ENCODE measurements around the gene KATNB1.
"Not testable (repeated sequence)": the region's sequence is repeated elsewhere in the genome, so short reads cannot be mapped to it uniquely, and the experiment has no call there.

The KATNB1 gene

GRCh38 chr16:57727610-57728009 lies 8.0 kb upstream of the KATNB1 start:
- DNase-seq, result no peak
- Mint-ChIP-seq H3K36me3 (ENCODE audit: low read depth) (no peaks in the 10 kb centered on the region), H3K4me3 (no peak overlapping the region), H3K27me3 (no peaks in the 10 kb centered on the region), H3K4me1 (peaks cover 3% of the 10 kb centered on the region), H3K9me3 (peaks cover 2% of the 10 kb centered on the region), H3K27ac (no peak overlapping the region)
- ATAC-seq, result no peak

- no peaks in the 10 kb centered on the region for H3K27me3 Mint-ChIP-seq
- H3K4me3 Mint-ChIP-seq, result no peak overlapping the region
- DNase-seq (no peak), ATAC-seq (no peak)
- H3K36me3 Mint-ChIP-seq (ENCODE audit: low read depth), result peaks cover 7% of the 10 kb centered on the region
- H3K27ac Mint-ChIP-seq, result no peak overlapping the region
- H3K4me1 Mint-ChIP-seq, result peaks cover 8% of the 10 kb centered on the region
- peaks cover 12% of the 10 kb centered on the region for H3K9me3 Mint-ChIP-seq
Measured at GRCh38 chr16:57728336-57729181, 7.0 kb upstream of the KATNB1 start.

DNA sequence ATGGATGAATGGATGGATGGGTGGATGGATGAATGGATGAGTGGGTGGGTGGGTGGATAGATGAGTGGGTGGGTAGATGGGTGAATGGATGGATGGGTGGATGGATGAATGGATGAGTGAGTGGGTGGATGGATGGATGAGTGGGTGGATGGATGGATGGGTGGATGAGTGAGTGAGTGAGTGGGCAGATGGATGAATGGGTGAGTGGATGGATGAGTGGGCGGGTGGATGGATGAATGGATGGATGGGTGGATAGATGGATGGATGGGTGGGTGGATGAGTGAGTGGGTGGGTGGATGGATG lies 6.4 kb upstream of the KATNB1 start:
- no peak for ATAC-seq
- H3K27ac Mint-ChIP-seq, result no peak overlapping the region
- DNase-seq, result no peak
- H3K9me3 Mint-ChIP-seq, result peaks cover 12% of the 10 kb centered on the region
- peaks cover 10% of the 10 kb centered on the region for H3K4me1 Mint-ChIP-seq
- H3K4me3 Mint-ChIP-seq, result no peak overlapping the region
- H3K36me3 Mint-ChIP-seq (ENCODE audit: low read depth), result peaks cover 8% of the 10 kb centered on the region
- H3K27me3 Mint-ChIP-seq, result no peaks in the 10 kb centered on the region

GRCh38 chr16:57729852-57730251 lies 5.7 kb upstream of the KATNB1 start:
- Mint-ChIP-seq H3K4me1 (peaks cover 14% of the 10 kb centered on the region), H3K9me3 (peaks cover 12% of the 10 kb centered on the region)
- H3K36me3 Mint-ChIP-seq (ENCODE audit: low read depth); DNase-seq; H3K4me3 Mint-ChIP-seq; ATAC-seq; H3K27me3 Mint-ChIP-seq; H3K27ac Mint-ChIP-seq: not testable (repeated sequence)

DNA sequence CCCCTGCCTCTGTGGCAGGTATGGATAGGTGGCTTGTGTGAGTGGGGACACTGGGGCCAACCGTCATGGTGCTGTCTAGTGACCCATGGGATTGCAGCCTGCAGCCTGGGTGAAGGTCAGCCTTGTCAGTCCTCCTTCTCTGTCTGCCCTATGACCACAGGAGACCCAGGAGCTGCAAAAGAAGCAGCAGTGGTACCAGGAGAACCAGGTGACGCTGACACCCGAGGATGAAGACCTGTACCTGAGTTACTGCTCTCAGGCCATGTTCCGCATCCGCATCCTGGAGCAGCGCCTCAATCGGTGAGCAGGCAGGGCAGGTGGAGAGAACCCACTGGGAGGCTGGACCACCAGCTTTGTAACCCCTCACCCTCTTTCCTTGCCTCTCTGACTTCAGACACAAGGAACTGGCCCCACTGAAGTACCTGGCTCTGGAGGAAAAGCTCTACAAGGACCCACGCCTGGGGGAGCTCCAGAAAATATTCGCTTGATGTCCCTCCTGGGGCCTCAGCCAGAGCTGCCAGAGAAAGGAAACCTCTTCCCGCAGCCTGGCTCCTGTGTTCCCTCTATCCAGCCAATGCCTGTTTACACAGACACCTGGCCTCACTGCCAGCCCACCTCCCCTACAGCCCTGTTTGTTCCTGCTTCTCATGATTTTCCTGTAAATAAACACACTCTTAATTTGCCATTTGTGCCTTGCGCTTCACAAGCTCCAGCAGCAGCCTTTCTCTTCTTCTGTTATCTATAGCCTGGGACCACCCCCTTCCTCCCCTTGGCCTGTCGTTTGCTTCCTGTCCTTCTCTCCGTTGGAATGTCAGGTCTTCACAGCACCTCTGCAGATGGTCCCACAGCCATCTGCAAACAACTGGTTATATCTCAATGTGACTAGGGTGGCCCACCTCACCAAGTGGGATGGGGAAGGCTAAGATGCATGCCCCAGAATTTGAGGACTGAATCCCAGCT lies 4.5 kb upstream of the KATNB1 start:
- DNase-seq, result no peak
- H3K4me3 Mint-ChIP-seq, result no peak overlapping the region

GRCh38 chr16:57732037-57732436 lies 3.5 kb upstream of the KATNB1 start:
- DNase-seq, result no peak
- no peak overlapping the region for H3K4me3 Mint-ChIP-seq
- no peak overlapping the region for H3K27ac Mint-ChIP-seq
- peaks cover 12% of the 10 kb centered on the region for H3K9me3 Mint-ChIP-seq
- peaks cover 2% of the 10 kb centered on the region for H3K27me3 Mint-ChIP-seq
- peaks cover 28% of the 10 kb centered on the region for H3K4me1 Mint-ChIP-seq
- ATAC-seq, result no peak
- peaks cover 13% of the 10 kb centered on the region for H3K36me3 Mint-ChIP-seq (ENCODE audit: low read depth)

More for the DNA sequence above, 4.5 kb upstream of the KATNB1 start:
- Mint-ChIP-seq H3K36me3 (ENCODE audit: low read depth) (peaks cover 13% of the 10 kb centered on the region), H3K27me3 (peaks cover 2% of the 10 kb centered on the region), H3K4me1 (peaks cover 19% of the 10 kb centered on the region), H3K9me3 (peaks cover 12% of the 10 kb centered on the region), H3K27ac (no peak overlapping the region)
- ATAC-seq, result no peak

DNA sequence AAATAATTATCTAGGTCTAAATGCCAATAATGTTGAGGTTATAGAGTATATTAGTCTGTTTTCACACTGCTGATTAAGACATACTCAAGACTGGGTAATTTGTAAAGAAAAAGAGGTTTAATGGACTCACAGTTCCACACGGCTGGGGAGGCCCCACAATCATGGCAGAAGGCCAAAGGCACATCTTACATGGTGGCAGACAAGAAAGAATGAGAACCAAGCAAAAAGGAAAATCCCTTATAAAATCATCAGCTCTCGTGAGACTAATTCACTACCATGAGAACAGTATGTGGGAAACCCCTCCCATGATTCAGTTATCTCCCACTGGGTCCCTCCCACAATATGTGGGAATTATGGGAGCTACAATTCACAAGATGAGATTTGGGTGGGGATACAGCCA lies 2.9 kb upstream of the KATNB1 start:
- Mint-ChIP-seq H3K27me3 (peaks cover 2% of the 10 kb centered on the region), H3K4me3 (peak overlapping the region; percentile 30), H3K27ac (no peak overlapping the region), H3K9me3 (peaks cover 12% of the 10 kb centered on the region), H3K4me1 (peaks cover 34% of the 10 kb centered on the region), H3K36me3 (ENCODE audit: low read depth) (peaks cover 19% of the 10 kb centered on the region)
- no peak for ATAC-seq
- no peak for DNase-seq

DNA sequence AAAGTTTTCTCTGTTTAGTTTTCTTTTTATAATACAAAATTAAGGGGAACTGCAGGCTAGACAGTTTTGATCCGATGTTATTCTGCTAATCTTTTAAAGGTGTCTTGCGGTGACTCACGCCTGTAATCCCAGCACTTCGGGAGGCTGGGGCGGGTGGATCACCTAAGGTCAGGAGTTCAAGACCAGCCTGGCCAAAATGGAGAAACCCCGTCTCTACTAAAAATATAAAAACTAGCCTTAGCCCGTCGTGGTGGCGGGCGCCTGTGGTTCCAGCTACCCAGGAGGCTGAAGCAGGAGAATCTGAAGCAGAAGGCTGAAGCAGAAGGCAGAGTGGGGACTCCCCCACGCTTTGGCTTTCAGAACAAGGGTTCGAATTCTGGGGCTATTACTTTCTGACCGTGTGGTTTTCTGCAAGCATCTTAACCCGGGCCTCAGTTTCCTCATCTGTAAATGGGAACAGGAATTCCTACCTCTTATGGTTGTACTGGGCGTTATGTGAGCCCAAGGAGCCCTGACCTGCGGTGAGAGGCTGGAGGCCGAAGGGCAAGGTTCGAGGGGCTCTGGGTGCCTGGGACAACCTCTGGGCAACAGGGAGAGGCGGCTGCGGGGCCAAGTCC lies 1.2 kb upstream of the KATNB1 start:
- Mint-ChIP-seq H3K4me1 (peaks cover 34% of the 10 kb centered on the region), H3K4me3 (peak overlapping the region; percentile 97), H3K9me3 (peaks cover 12% of the 10 kb centered on the region), H3K36me3 (ENCODE audit: low read depth) (peaks cover 19% of the 10 kb centered on the region), H3K27ac (peak overlapping the region; percentile 93), H3K27me3 (peaks cover 2% of the 10 kb centered on the region)
- ATAC-seq (no peak), DNase-seq (no peak)

- peak overlapping the region; percentile 97 for H3K4me3 Mint-ChIP-seq
- ATAC-seq (peak; percentile 91), DNase-seq (peak; percentile 98)
- H3K27ac Mint-ChIP-seq, result peak overlapping the region; percentile 93
- peaks cover 12% of the 10 kb centered on the region for H3K9me3 Mint-ChIP-seq
- H3K36me3 Mint-ChIP-seq (ENCODE audit: low read depth), result peaks cover 19% of the 10 kb centered on the region
- peaks cover 34% of the 10 kb centered on the region for H3K4me1 Mint-ChIP-seq
- H3K27me3 Mint-ChIP-seq, result peaks cover 2% of the 10 kb centered on the region
Measured at GRCh38 chr16:57734925-57735754, 430 bp upstream of the KATNB1 start.

GRCh38 chr16:57736419-57737351 lies 1.1 kb downstream of the KATNB1 start:
- peak overlapping the region; percentile 97 for H3K4me3 Mint-ChIP-seq
- peaks cover 2% of the 10 kb centered on the region for H3K27me3 Mint-ChIP-seq
- peak; percentile 47 for DNase-seq
- H3K36me3 Mint-ChIP-seq (ENCODE audit: low read depth), result peaks cover 22% of the 10 kb centered on the region
- peaks cover 12% of the 10 kb centered on the region for H3K9me3 Mint-ChIP-seq
- peaks cover 34% of the 10 kb centered on the region for H3K4me1 Mint-ChIP-seq
- ATAC-seq, result no peak
- H3K27ac Mint-ChIP-seq, result peak overlapping the region; percentile 93

- H3K4me3 Mint-ChIP-seq, result no peak overlapping the region
- H3K4me1 Mint-ChIP-seq, result peaks cover 30% of the 10 kb centered on the region
- no peak for DNase-seq
- no peak overlapping the region for H3K27ac Mint-ChIP-seq
- H3K9me3 Mint-ChIP-seq, result no peaks in the 10 kb centered on the region
- ATAC-seq, result no peak
- H3K27me3 Mint-ChIP-seq, result peaks cover 2% of the 10 kb centered on the region
- H3K36me3 Mint-ChIP-seq (ENCODE audit: low read depth), result peaks cover 17% of the 10 kb centered on the region
Measured at GRCh38 chr16:57738844-57739243, 3.3 kb downstream of the KATNB1 start.

GRCh38 chr16:57739756-57740422 lies 4.3 kb downstream of the KATNB1 start:
- peaks cover 2% of the 10 kb centered on the region for H3K27me3 Mint-ChIP-seq
- DNase-seq (no peak), ATAC-seq (no peak)
- H3K9me3 Mint-ChIP-seq, result no peaks in the 10 kb centered on the region
- peaks cover 22% of the 10 kb centered on the region for H3K4me1 Mint-ChIP-seq
- no peak overlapping the region for H3K27ac Mint-ChIP-seq
- peaks cover 19% of the 10 kb centered on the region for H3K36me3 Mint-ChIP-seq (ENCODE audit: low read depth)
- no peak overlapping the region for H3K4me3 Mint-ChIP-seq
